Measurements from ENCODE around the gene PRKAB2.

DNA sequence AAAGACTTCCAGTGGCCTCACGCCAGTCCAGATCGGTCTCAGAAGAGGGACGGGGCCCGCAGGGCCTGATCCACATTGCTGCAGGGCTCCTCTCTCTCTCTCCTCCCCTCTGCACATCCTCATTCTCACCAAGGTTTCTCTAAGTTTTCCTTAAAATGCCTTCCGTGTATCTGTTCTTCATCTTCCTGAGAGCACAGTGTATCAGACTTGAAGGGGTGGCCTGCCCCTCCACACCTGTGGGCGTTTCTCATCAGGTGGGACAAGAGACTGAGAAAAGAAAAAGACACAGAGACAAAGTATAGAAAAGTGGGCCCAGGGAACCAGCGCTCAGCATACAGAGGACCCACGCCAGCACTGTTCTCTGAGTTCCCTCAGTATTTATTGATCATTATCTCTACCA is 66.4 kb downstream of the PRKAB2 start:
- TF ChIP-seq CTCF (IDR thresholded peaks at IDR 0.05; ENCODE audit: low read length) (no peak), EZH2 (IDR thresholded peaks at IDR 0.05; ENCODE audit: borderline replicate concordance, low read length) (no peak)

All from OCI-LY1 (cell line).